DND-41 (cell line): ENCODE data around the gene EOGT.

Source experiments
- ATAC-seq: fragments of 200-7000 bp; cut with Tn5 transposase; 3 replicates; pipeline ENCODE4 v1.9.1; 2021; ENCODE audit warnings: low read depth; ENCODE audit not compliant: insufficient read depth
- DNase-seq: peaks from one replicate; pipeline ENCODE4 v3.0.0-alpha.2; 2020
- H2AFZ ChIP-seq: 2 replicates; pipeline ENCODE4 v1.6.0; 2012; ENCODE audit warnings: low read depth, low read length
- H3K27ac ChIP-seq: 2 replicates; pipeline ENCODE4 v1.5.1; 2012; ENCODE audit warnings: low read length, inconsistent platforms
- H3K27me3 ChIP-seq: fragments of 200-600 bp; sonication (generic); 2 replicates; pipeline ENCODE4 v1.6.0; 2012; ENCODE audit warnings: low read length, mild to moderate bottlenecking, inconsistent platforms; ENCODE audit not compliant: insufficient read depth, poor library complexity
- H3K36me3 ChIP-seq: 2 replicates; pipeline ENCODE4 v1.5.1; 2012; ENCODE audit warnings: low read length, inconsistent platforms; ENCODE audit not compliant: insufficient read depth
- H3K4me1 ChIP-seq: 2 replicates; pipeline ENCODE4 v1.5.1; 2012; ENCODE audit warnings: mild to moderate bottlenecking, low read length; ENCODE audit not compliant: insufficient read depth
- H3K4me2 ChIP-seq: 2 replicates; pipeline ENCODE4 v1.6.0; 2012; ENCODE audit warnings: mild to moderate bottlenecking, moderate library complexity, low read length, inconsistent platforms; ENCODE audit not compliant: insufficient read depth
- H3K4me3 ChIP-seq, 2 experiments: fragments of 200-600 bp in 1 of 2; shearing (Covaris generic) in 1 of 2; 2 replicates each; pipeline ENCODE4 v1.5.1; 2012 to 2016; ENCODE audit warnings: inconsistent platforms in 2 of 2, low read length in 2 of 2, mild to moderate bottlenecking in 2 of 2, low read depth in 1 of 2, moderate library complexity in 1 of 2
- H3K79me2 ChIP-seq: 2 replicates; pipeline ENCODE4 v1.6.0; 2012; ENCODE audit warnings: low read length, inconsistent platforms; ENCODE audit not compliant: insufficient read depth
- H3K9ac ChIP-seq: 2 replicates; pipeline ENCODE4 v1.6.0; 2012; ENCODE audit warnings: low read depth, mild to moderate bottlenecking, inconsistent platforms, low read length, moderate library complexity
- H3K9me3 ChIP-seq: 2 replicates; pipeline ENCODE4 v1.5.1; 2012; ENCODE audit warnings: low read length, moderate library complexity, mild to moderate bottlenecking, inconsistent platforms; ENCODE audit not compliant: insufficient read depth, severe bottlenecking
- H4K20me1 ChIP-seq: 2 replicates; pipeline ENCODE4 v1.6.0; 2012; ENCODE audit warnings: low read length; ENCODE audit not compliant: insufficient read depth
- CTCF ChIP-seq: IDR thresholded peaks from 2 replicates; pipeline ENCODE4 v1.5.1; 2012; ENCODE audit warnings: borderline replicate concordance, low read length, moderate library complexity, mild to moderate bottlenecking; ENCODE audit not compliant: poor library complexity, severe bottlenecking; ENCODE audit errors: extremely low read depth
- EZH2 ChIP-seq: IDR thresholded peaks from 3 replicates; pipeline ENCODE4 v1.6.1; 2012; ENCODE audit warnings: borderline replicate concordance, low read depth, mild to moderate bottlenecking, moderate library complexity, low read length, inconsistent platforms; ENCODE audit not compliant: severe bottlenecking

EOGT gene

GRCh38 chr3:69009559-69010410, 3.7 kb downstream of the EOGT start:
- Histone ChIP-seq H3K36me3 (no peaks in the 10 kb centered on the region), H3K4me2 (no peak overlapping the region), H3K79me2 (no peaks in the 10 kb centered on the region), H3K27me3 (peaks cover 4% of the 10 kb centered on the region), H3K27ac (no peak overlapping the region), H3K9me3 (no peaks in the 10 kb centered on the region), H2AFZ (no peak overlapping the region), H3K4me3 (no peak overlapping the region), H3K9ac (no peak overlapping the region), H4K20me1 (no peaks in the 10 kb centered on the region), H3K4me1 (peaks cover 16% of the 10 kb centered on the region)
- ATAC-seq (no peak), DNase-seq (no peak)
- no peak for TF ChIP-seq EZH2
- no peak for TF ChIP-seq CTCF

DNA sequence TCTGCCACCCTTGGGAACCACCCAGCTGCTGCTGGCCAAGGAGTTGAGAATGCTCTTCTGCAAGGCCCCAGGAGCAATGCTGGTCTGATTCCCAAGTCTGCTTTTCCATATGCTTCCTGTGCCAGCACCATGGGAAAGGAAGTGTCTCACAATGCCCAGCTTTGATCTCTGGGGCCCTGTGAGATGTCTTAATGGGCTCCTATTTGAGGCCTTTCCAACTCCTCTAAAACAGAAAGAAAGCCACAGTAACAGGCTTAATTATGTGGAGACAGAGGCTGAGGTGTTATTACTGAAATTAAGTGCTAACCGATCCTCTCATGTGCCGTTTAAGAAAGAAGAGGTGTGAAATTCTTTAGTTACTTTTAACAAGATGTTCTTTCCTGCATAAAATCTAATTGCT, 4.5 kb downstream of the EOGT start:
- H4K20me1 ChIP-seq: no peaks in the 10 kb centered on the region
- no peaks in the 10 kb centered on the region for H3K79me2 ChIP-seq
- peaks cover 4% of the 10 kb centered on the region for H3K27me3 ChIP-seq
- H3K27ac ChIP-seq: no peak overlapping the region
- no peak overlapping the region for H3K9ac ChIP-seq
- H3K4me1 ChIP-seq: peaks cover 8% of the 10 kb centered on the region
- no peaks in the 10 kb centered on the region for H3K9me3 ChIP-seq
- H3K36me3 ChIP-seq: no peaks in the 10 kb centered on the region
- no peak for TF ChIP-seq CTCF
- TF ChIP-seq EZH2: no peak
- no peak overlapping the region for H3K4me2 ChIP-seq
- no peak for DNase-seq
- no peak overlapping the region for H2AFZ ChIP-seq
- H3K4me3 ChIP-seq: no peak overlapping the region
- no peak for ATAC-seq

GRCh38 chr3:69005791-69006482, 7.5 kb downstream of the EOGT start:
- no peak overlapping the region for H2AFZ ChIP-seq
- H3K27me3 ChIP-seq: no peaks in the 10 kb centered on the region
- TF ChIP-seq EZH2 (no peak), CTCF (no peak)
- H3K4me3 ChIP-seq: no peak overlapping the region
- no peaks in the 10 kb centered on the region; the same call in 1 of the 2 replicates for H3K4me1 ChIP-seq
- DNase-seq: no peak
- H3K36me3 ChIP-seq: no peaks in the 10 kb centered on the region
- H3K27ac ChIP-seq: no peak overlapping the region
- H3K9ac ChIP-seq: no peak overlapping the region
- no peak overlapping the region for H3K4me2 ChIP-seq
- no peak for ATAC-seq
- H4K20me1 ChIP-seq: no peaks in the 10 kb centered on the region
- H3K79me2 ChIP-seq: no peaks in the 10 kb centered on the region
- no peaks in the 10 kb centered on the region for H3K9me3 ChIP-seq
